ENCODE results near the gene BSN.
A peak's percentile ranks its signal among the peaks of the same experiment; 100 is the strongest.

The BSN gene

DNA sequence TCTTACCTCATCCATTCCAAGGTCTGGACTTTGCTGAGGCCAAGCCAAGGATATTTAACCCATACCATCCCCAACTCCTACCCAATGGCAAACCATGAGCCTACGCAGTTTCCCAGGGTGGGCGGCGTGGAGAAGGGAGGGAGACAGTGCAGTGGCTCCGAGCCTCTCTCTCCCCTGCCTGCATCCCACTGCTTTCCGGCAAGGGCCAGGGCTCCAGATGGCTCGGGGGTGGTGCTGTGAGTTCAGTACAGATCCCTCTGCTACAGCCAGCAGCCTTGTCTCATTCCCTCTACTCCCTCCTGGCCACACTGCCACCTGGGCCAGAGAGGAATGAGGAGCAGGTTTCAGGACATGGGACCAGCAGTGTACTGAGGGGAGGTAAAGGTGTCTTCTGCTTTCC lies 75.6 kb downstream of the BSN start:
- no peak for DNase-seq

DNA sequence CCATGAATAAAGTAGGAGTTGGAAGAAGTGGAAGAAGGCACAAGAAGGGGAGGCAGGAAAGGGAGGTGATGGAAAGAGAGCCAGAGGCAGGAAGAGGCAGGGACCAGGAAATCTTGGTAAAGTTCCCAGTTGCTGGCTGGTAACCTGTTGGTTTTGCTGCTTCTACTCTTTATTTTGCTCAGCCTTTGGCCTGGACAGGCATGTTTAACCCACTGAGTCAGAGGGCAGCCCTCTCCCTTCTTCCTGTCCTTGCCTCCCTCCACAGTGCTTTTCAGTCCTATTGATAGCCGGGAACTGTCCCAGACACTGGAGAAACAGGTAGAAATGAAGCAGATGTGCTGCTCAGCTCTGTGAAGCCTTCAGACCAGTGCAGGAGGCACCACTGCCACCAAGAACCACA lies 76.5 kb downstream of the BSN start:
- no peak for DNase-seq

DNA sequence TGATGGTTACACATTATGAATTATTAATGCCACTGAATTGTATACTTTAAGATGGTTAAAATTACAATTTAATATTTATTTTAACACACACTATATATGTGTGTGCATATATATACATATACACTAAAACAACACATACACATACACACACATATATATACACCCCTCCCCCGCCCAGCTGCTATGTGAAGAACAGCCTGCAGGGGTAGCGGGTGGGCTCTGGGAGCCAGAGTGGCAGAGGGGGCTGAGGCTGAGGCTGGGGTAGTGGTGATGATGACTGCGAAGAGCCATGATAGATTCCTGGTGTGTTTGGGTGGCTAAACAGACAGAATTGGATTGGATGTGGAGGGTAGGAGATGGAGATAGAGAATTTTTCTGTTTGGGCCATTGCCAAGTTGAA lies 80.5 kb downstream of the BSN start:
- no peak for DNase-seq

DNA sequence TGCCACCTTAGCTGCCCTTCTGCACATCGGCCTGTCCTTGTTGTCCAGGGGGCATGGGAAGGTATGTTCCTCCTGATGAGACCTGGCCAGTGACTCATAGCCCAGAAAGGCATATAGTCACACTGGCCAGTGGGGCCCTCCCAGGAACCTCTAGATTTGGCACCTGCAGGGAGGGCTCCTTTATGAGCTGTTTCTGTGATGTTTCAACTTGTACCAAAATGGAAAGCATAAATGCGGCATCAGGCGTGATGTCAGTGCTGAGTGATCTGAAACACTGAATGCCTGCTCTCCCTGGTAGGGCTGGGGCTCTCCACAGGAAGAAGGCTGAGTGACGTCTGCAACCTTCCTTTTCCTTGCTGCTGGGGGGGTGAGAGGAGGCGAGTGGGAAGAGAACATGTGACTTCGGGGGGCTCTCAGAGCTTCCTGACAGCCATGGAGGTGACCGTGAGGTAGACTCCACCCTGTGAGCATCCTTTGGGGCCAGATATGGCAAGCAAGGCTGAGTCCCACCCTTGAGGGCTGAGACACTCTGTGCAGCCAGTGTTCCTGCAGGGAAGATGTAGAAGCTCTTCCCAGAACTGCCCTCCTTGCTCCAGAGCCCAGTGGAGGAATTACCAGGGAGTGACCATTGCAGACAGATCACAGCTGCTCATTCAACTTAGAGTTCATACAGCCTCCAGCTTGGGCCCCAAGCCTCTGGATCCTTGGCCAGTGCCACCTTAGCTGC lies 82.8 kb downstream of the BSN start:
- no peak for DNase-seq

DNA sequence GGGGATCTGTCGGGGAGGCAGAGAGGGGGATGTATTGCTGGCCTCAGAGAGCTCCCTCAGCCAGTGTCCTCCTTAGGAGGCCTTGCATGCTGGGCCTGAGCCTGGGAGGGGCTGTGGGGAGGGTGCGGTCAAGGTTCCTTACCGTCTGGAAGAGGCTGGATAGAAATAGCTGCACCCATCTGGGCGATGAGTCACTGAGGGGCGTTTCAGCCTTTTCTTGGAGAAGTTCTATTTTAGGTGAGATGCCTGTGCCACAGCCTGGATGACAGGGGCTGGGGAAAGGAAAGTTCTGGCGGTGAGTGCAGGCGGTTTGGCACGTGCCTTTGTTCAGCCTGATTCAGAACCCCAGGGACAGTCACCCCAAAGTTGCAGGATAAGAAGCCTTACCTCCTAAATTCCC lies 84.2 kb downstream of the BSN start:
- DNase-seq: no peak

DNA sequence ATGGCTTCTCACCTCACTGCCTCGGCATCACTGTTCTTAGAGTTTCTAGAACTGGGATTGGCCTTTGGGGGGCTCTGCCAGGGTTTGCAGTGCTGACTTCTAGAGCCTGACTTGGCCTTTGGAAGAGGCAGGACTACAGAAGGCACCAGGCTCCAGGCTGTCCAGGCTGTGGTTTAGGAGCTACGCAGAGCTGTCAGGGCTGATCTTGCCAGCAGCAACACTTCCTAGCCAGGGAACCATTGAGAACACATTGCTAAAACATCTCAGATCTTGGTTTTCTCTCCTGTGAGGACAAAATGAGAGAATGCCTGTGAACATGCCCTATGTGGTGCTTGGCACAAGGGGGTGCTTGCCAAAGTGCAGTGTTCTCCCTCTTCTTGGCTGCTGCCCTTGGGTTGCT lies 85.3 kb downstream of the BSN start:
- DNase-seq: no peak

DNA sequence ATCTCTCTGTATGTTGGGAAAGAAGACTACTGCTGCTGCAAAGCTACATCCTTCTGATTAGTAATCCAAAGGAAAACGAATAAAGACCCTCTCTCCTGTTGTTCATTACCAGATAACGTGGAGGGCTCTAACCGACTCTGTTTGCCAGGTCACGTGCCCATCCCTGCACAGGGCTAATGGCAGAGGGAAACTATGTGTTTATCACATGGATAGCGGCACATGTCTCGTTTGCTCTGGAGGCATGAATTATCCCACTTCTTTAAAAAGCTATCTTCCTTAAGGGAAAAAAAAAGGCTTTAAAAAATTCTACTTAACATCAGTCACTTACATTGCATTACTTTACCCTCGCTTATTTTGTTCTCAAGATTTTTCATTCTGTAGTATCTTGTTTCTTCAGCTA lies 87.0 kb downstream of the BSN start:
- DNase-seq: no peak

DNA sequence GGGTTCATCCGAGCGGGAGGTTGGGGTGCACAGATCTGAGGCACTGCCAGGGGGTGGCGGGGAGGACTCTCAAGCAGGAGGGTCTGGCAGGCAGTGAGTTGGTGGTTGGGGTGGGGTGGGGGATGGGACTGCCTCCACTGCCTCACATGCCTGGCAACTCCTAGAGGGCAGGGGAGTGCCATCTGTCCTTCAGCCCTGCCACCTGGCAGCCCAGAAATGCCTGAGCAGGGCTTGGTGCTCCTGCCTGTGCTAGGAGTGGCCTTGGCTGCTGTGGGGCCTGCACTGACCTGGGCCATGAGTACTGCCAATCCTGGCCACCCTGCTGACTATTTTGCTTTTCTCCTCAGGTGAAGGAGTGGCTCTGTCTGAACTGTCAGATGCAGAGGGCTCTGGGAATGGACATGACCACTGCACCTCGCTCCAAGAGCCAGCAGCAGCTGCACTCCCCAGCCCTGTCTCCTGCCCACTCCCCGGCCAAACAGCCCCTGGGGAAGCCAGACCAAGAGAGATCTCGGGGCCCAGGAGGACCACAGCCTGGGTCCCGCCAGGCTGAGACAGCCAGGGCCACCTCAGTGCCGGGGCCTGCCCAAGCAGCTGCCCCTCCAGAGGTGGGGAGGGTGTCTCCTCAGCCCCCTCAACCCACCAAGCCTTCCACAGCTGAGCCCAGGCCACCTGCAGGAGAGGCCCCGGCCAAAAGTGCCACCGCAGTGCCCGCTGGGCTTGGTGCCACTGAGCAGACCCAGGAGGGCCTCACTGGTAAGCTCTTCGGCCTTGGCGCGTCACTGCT lies 87.8 kb downstream of the BSN start:
- no peak for DNase-seq

DNA sequence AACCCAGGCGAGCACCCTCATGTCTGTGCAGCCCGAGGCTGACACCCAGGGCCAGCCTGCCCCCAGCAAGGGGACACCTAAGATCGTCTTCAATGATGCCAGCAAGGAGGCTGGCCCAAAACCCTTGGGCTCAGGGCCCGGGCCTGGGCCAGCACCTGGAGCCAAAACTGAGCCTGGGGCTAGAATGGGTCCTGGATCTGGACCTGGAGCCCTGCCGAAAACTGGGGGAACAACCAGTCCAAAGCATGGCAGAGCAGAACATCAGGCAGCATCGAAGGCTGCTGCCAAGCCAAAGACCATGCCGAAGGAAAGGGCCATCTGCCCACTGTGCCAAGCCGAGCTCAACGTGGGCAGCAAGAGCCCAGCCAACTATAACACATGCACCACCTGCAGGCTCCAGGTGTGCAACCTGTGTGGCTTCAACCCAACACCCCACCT lies 88.5 kb downstream of the BSN start:
- no peak for DNase-seq

DNA sequence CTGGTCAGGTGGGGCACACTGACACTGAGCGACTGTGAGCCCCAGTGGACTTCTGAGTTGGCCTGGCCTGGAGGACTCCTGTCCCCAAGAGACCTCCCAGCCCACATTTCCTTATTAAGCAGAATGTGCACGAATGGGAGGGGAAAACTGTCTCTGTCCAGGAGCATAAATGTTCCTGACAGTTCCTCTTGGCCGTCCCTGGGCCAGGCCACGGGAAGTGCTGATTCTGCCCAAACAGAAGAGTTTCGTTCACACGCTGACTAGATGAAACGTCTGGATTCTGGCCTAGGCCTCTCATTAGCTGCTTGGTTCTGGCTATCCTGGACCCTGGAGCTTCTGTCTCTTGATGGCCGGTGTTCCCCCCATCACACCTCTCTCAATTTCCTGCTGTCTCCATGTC lies 90.4 kb downstream of the BSN start:
- no peak for DNase-seq

DNA sequence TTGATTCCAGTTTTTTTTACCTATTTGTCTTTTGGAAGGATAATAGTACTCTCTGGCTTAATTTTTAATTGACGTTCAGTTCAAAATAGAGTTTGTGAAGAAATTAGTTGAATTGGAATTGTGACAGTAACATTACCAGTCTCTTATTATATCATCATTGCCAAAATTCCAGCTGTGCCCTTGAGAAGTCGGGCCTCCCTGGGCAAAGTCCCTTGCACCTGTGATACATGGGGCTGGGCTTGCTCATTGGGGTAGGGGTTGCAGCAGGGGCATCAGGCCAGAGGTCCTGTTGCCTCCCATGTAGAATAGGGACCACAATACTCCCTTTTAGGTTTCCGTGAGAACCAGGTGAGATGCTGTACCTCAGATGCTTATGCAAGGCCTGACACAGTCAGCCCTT lies 92.0 kb downstream of the BSN start:
- no peak for DNase-seq

DNA sequence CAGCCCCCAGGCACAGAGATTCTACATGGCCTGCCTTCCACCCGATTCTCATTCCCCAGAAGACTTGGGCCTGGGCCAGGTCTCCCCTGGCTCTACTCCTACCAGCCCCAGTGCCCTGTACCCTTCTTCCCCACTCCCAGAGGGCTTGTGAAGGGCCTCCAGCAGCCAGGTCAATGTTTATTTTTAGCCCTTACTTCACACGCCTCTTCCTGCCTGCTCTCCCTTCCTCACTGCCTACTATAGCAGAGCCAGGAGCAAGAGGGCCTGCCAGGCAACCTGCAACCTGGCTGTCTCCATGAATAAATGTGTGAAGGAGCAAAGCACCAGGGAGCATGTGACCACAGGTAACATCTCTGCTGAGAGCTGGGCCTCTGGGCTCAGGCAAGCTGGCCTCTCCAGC lies 93.5 kb downstream of the BSN start:
- DNase-seq: peak; percentile 39

DNA sequence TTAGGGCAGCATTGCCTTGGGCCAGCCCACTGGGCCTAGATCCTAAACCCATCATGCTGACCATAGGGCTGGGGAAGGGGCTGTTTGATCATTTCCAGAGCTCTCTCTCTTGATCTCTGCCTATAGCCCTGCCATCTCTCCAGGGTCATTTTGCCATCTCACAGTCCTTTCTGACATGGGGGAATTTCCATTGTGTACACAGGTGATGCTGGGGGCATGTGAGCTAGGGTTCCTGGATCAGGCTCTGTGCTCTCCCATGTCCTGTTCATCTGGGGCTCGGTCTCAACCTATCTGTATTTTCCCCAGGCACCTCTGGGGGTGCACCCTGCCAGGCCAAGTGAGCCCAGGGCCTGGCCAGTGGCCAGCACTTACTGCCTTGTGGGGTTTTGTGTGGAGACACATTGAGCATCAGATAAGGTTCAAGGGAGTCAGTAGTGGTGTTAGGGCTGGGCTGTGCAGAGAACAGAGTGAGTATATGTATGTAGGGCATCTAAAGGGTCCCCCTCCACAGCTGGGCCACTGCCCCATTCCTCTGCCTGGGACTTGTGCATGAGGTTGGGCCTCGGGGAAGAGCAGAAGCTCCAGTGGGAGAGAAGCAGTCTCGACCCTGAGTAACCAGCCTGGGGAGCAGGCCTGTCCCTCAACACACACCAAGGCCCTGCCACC lies 94.2 kb downstream of the BSN start:
- no peak for DNase-seq

DNA sequence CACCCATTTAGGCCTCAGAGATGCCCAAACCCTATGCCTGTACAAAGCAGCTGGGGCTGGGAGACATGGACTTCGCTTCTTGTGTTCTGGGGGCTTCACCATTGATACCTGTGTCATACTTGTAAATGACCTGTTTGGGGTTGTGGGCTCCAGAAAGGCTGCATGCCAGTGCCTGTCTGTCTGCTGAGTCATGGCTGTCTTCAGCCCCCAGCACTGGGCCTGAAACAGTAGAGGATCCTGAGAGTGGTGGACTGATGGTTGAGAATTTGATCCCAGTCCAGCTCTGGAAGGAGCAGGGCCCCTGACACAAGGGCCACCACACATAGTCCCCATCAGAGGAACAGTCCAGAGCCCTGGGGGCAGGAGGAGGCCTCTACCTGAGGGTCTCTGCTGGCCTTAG lies 95.3 kb downstream of the BSN start:
- no peak for DNase-seq

DNA sequence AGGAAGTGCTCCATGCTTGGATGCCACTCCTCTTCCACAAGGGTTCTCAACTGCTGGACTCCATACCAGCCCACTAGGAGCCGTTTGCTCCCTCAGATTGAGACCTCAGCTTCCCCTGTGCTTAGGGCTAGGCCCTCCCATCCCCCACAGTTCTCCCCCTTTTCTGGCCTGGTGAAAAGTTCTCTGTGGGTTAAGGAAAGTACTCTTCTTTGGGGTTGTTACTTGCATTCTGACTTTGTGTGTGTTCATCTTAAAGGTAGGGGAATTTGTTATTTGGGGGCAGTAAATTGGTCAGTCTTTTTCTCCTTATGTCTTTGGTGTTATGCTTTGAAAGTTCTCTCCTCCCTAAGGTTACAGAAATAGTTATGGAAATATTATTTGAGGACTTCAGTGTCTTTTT lies 95.9 kb downstream of the BSN start:
- DNase-seq: no peak

DNA sequence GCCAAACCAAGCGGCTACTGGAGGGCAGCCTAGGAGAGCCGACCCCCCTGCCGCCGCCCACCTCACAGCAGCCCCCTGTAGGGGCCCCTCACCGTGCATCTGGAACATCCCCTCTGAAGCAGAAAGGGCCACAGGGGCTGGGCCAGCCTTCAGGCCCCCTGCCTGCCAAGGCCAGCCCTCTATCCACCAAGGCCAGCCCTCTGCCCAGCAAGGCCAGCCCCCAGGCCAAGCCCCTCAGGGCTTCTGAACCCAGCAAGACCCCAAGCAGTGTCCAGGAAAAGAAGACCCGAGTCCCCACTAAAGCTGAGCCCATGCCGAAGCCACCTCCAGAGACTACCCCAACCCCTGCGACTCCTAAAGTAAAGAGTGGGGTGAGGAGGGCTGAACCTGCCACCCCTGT lies 96.4 kb downstream of the BSN start:
- DNase-seq: no peak

DNA sequence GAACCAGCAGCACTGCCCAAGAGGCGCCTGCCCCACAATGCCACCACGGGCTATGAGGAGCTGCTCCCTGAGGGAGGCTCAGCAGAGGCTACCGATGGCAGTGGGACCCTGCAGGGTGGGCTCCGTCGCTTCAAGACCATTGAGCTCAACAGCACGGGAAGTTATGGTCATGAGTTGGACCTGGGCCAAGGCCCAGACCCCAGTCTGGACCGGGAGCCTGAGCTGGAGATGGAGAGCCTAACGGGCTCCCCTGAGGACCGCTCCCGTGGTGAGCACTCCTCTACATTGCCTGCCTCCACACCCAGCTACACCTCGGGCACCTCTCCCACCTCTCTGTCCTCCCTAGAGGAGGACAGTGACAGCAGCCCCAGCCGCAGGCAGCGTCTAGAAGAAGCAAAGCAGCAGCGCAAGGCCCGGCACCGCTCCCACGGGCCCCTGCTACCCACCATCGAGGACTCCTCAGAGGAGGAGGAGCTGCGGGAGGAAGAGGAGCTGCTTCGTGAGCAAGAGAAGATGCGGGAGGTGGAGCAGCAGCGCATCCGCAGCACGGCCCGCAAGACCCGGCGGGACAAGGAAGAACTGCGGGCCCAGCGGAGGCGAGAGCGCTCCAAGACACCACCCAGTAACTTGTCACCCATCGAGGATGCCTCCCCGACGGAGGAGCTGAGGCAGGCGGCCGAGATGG lies 98.1 kb downstream of the BSN start:
- no peak for DNase-seq

DNA sequence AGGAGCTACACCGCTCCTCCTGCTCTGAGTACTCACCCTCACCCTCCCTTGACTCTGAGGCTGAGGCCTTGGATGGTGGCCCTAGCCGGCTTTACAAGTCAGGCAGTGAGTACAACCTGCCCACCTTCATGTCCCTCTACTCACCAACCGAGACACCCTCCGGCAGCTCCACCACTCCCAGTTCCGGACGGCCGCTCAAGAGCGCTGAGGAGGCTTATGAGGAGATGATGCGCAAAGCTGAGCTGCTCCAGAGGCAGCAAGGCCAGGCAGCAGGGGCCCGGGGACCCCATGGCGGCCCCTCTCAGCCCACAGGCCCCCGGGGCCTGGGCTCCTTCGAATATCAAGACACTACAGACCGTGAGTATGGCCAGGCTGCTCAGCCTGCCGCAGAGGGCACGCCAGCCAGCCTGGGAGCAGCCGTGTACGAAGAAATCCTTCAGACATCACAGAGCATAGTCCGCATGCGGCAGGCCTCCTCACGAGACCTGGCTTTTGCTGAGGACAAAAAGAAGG lies 98.7 kb downstream of the BSN start:
- DNase-seq: no peak

DNA sequence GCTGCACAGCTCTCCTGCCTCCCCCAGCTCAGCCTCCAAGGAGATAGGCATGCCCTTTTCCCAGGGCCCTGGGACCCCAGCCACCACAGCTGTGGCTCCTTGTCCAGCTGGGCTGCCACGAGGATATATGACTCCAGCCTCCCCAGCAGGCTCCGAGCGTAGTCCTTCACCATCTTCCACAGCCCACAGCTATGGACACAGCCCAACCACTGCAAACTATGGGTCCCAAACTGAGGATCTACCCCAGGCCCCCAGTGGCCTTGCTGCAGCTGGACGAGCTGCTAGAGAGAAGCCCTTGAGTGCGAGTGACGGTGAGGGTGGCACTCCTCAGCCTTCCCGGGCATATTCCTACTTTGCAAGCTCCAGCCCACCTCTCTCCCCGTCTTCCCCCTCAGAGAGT lies 99.3 kb downstream of the BSN start:
- no peak for DNase-seq

DNA sequence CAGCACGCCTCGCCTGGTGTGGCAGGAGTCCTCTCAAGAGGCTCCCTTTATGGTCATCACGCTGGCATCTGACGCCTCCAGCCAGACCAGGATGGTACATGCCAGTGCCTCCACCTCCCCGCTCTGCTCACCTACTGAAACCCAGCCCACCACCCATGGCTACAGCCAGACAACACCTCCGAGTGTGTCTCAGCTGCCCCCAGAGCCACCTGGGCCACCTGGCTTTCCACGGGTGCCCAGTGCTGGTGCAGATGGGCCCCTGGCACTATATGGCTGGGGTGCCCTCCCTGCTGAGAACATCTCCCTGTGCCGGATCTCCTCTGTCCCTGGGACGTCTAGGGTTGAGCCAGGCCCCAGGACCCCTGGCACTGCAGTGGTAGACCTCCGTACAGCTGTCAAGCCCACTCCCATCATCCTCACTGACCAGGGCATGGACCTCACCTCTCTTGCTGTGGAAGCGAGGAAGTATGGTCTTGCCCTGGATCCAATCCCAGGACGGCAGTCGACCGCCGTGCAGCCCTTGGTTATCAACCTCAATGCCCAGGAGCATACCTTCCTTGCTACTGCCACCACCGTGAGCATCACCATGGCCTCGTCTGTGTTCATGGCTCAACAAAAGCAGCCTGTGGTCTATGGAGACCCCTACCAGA lies 100.0 kb downstream of the BSN start:
- DNase-seq: no peak

DNA sequence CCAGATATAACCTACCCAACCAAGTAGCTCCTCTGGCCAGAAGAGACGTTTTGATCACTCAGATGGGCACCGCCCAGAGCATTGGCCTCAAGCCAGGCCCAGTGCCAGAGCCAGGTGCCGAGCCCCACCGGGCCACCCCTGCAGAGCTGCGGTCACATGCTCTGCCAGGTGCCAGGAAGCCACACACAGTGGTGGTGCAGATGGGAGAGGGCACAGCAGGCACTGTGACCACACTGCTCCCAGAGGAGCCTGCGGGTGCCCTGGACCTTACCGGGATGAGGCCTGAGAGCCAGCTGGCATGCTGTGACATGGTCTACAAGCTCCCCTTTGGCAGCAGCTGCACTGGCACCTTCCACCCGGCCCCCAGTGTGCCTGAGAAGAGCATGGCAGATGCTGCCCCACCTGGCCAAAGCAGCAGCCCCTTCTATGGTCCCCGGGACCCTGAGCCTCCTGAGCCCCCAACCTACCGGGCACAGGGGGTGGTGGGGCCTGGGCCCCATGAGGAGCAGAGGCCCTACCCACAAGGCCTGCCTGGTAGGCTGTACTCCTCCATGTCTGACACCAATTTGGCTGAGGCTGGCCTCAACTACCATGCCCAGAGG lies 100.8 kb downstream of the BSN start:
- DNase-seq: peak; percentile 42

DNA sequence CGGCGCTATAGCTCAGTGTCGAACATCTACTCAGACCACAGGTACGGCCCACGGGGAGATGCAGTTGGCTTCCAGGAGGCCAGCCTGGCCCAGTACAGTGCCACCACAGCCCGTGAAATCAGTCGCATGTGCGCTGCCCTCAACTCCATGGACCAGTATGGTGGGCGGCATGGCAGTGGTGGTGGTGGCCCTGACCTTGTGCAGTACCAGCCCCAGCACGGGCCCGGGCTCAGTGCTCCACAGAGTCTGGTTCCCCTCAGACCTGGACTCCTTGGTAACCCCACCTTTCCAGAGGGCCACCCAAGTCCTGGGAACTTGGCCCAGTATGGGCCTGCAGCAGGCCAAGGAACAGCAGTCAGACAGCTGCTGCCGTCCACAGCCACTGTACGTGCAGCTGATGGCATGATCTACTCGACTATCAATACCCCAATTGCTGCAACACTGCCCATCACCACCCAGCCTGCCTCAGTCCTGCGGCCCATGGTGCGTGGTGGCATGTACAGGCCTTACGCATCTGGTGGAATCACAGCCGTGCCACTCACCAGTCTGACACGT lies 101.5 kb downstream of the BSN start:
- DNase-seq: no peak

Measured in DMS79 treated with DMSO at 0.1 percent for 48 hours (cell line).